Measurements from ENCODE around the gene JPT2.

DNA sequence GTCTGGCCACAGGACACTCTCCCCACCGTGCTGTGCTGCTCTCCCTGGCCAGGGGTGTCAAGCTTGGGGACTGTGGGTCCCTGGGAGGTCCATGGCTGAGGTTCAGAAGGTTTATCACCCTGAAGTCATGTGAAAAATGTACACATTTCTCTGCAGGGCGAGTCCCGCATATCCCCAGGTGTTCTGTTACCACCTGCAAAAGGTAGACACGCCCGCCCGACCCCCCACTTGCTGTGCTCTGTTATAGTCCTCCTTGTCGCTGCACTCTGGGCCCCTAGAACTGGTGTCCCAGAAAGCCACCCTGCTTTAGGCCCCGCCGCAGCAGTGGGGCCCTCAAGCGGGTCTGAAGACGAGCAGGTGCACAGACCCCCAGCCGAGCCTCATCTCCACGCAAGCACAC is 11.8 kb downstream of the JPT2 start:
- TF ChIP-seq ZNF311 (tag by site-specific recombination; IDR thresholded peaks at IDR 0.05; ENCODE audit: borderline replicate concordance) (no peak), ZNF239 (tag by site-specific recombination; IDR thresholded peaks at IDR 0.05) (no peak), ZFP3 (tag by site-specific recombination; IDR thresholded peaks at IDR 0.05; ENCODE audit: low read depth) (no peak), SP2 (tag by site-specific recombination; IDR thresholded peaks at IDR 0.05) (no peak), ZNF112 (tag by site-specific recombination; IDR thresholded peaks at IDR 0.05) (no peak), PRDM1 (tag by site-specific recombination; IDR thresholded peaks at IDR 0.05) (no peak)
- TF ChIP-seq, protein P1, sequence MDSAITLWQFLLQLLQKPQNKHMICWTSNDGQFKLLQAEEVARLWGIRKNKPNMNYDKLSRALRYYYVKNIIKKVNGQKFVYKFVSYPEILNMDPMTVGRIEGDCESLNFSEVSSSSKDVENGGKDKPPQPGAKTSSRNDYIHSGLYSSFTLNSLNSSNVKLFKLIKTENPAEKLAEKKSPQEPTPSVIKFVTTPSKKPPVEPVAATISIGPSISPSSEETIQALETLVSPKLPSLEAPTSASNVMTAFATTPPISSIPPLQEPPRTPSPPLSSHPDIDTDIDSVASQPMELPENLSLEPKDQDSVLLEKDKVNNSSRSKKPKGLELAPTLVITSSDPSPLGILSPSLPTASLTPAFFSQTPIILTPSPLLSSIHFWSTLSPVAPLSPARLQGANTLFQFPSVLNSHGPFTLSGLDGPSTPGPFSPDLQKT (IDR thresholded peaks at IDR 0.05; ENCODE audit: borderline replicate concordance, low read depth, low read length), result no peak
- TF ChIP-seq, protein P2, sequence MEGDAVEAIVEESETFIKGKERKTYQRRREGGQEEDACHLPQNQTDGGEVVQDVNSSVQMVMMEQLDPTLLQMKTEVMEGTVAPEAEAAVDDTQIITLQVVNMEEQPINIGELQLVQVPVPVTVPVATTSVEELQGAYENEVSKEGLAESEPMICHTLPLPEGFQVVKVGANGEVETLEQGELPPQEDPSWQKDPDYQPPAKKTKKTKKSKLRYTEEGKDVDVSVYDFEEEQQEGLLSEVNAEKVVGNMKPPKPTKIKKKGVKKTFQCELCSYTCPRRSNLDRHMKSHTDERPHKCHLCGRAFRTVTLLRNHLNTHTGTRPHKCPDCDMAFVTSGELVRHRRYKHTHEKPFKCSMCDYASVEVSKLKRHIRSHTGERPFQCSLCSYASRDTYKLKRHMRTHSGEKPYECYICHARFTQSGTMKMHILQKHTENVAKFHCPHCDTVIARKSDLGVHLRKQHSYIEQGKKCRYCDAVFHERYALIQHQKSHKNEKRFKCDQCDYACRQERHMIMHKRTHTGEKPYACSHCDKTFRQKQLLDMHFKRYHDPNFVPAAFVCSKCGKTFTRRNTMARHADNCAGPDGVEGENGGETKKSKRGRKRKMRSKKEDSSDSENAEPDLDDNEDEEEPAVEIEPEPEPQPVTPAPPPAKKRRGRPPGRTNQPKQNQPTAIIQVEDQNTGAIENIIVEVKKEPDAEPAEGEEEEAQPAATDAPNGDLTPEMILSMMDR (tag by site-specific recombination; IDR thresholded peaks at IDR 0.05), result no peak
